Kidney (tissue), 14 donors: ENCODE results near the gene CORO2A. TPM values are rescaled to one million over a fixed set of nuclear protein-coding genes. Genes with fewer than 3 reads are reported as not detected.

ENCODE experiments used
- DNase-seq, 5 donors: peaks; one replicate each; pipeline ENCODE4 v3.0.0-alpha.2; 2013 to 2020
- FAIRE-seq: peaks from 2 replicates; lab custom pipeline; 2012; peaks lifted over from hg19 to GRCh38; lab: Jason Lieb, UNC
- H3K27ac ChIP-seq, 2 donors: one replicate each; pipeline ENCODE4 v1.7.0; 2013; ENCODE audit warnings: low read depth in 2 of 2, low read length in 2 of 2, inconsistent platforms in 1 of 2
- H3K27me3 ChIP-seq: one replicate; pipeline ENCODE4 v1.7.1; 2013; ENCODE audit warnings: low read length, inconsistent platforms; ENCODE audit not compliant: control insufficient read depth, insufficient read depth
- H3K36me3 ChIP-seq, 3 donors: one replicate each; pipeline versions ENCODE4 v1.7.0 to v1.7.1; 2013; ENCODE audit warnings: low read length in 3 of 3, control low read depth in 1 of 3, inconsistent platforms in 1 of 3; ENCODE audit not compliant: insufficient read depth in 3 of 3, control insufficient read depth in 2 of 3
- H3K4me1 ChIP-seq, 3 donors: one replicate each; pipeline versions ENCODE4 v1.7.0 to v1.7.1; 2013; ENCODE audit warnings: low read length in 3 of 3, inconsistent platforms in 1 of 3, low read depth in 1 of 3; ENCODE audit not compliant: control insufficient read depth in 2 of 3, insufficient read depth in 2 of 3
- H3K4me3 ChIP-seq, 3 donors: one replicate each; pipeline versions ENCODE4 v1.7.0 to v1.8.1; 2013; ENCODE audit warnings: low read length in 3 of 3, control low read depth in 1 of 3, inconsistent platforms in 1 of 3
- H3K9ac ChIP-seq, 3 donors: one replicate each; pipeline versions ENCODE4 v1.7.0 to v1.7.1; 2013; ENCODE audit warnings: low read length in 3 of 3, control low read depth in 1 of 3, inconsistent platforms in 1 of 3
- H3K9me3 ChIP-seq, 3 donors: one replicate each; pipeline versions ENCODE4 v1.7.0 to v1.7.1; 2013; ENCODE audit warnings: low read length in 3 of 3, control low read depth in 1 of 3, inconsistent platforms in 1 of 3; ENCODE audit not compliant: control insufficient read depth in 2 of 3, insufficient read depth in 1 of 3
- CTCF ChIP-seq: IDR thresholded peaks from 3 replicates; pipeline ENCODE4 v1.5.1; 2012; ENCODE audit warnings: mild to moderate bottlenecking, moderate library complexity, borderline replicate concordance; ENCODE audit not compliant: insufficient read depth; ENCODE audit errors: extremely low read depth
- intact Hi-C: fragments of 100-400 bp; cut with DNase I; formaldehyde crosslinking; loops from one replicate; pipeline ENCODE4 v1.11.1; 2022
- polyA plus RNA-seq: library from polyadenylated mRNA; stranded (reverse); fragments of 350-450 nt; fragmentation: Illumina TruSeq; extraction: RNeasy Lipid Tissue Mini Kit (QIAGEN cat#74804); gene quantifications from one replicate; pipeline ENCODE4 v1.2.3, GENCODE V29; 2014; ENCODE audit warnings: low read depth, low replicate concordance; ENCODE audit not compliant: insufficient read depth
- total RNA-seq: library from RNA; stranded (reverse); fragmentation: NEBNext Ultra II Directional; extraction: Animal tissue kit (Norgen Biotek cat#: 25700); gene quantifications from one replicate; pipeline ENCODE4 v1.2.1, GENCODE V29; 2021
- donor health status: control.
- donor health status: control.
- donor health status: control.
- donor health status: control.
- donor health status: control.
- donor health status: DM: yes; HTN: yes; CAD: no.
- donor health status: Normal renal cell carcinoma (clear cell type).

The CORO2A gene
- total and polyA plus RNA-seq, 2 donors from 2014 or later, result 0.90 to 5.3 TPM

GRCh38 chr9:98185021-98185567 lies 7.3 kb downstream of the CORO2A start:
- Histone ChIP-seq H3K4me3 (no peak overlapping the region), H3K27me3 (no peaks in the 10 kb centered on the region), H3K27ac (no peak overlapping the region), H3K36me3 (no peaks in the 10 kb centered on the region), H3K9me3 (no peaks in the 10 kb centered on the region), H3K9ac (no peak overlapping the region), H3K4me1 (no peaks in the 10 kb centered on the region)
- no peak for DNase-seq
- no peak for FAIRE-seq
- no peak for TF ChIP-seq CTCF
- intact Hi-C loops, result no loop called here

DNA sequence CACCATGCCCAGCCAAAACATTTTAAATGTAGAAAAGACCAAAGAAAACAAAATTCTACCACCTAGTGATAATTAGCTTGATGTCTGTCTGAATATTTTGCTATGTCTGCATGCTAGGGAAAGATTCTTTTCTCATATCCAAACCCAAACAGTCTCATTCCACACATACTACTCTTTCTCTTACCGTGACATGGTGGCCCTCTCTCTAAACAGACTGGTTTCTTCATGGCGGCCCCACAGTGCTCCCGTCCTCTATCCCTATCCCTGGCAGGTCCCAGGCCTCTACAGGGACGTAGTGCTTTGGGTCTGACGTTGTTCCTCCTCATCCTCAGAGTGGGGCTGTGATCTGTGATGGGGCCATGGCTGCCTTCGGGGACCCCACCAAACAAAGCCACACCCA lies 8.1 kb downstream of the CORO2A start:
- H3K4me1 ChIP-seq, result no peaks in the 10 kb centered on the region
- DNase-seq (no peak), FAIRE-seq (no peak)
- H3K9me3 ChIP-seq, result no peaks in the 10 kb centered on the region
- no peak overlapping the region for H3K9ac ChIP-seq
- H3K4me3 ChIP-seq, result no peak overlapping the region
- H3K27ac ChIP-seq, result no peak overlapping the region
- no peak for TF ChIP-seq CTCF
- H3K27me3 ChIP-seq, result no peaks in the 10 kb centered on the region
- intact Hi-C loops, result no loop called here
- no peaks in the 10 kb centered on the region for H3K36me3 ChIP-seq

GRCh38 chr9:98182889-98183599 lies 9.4 kb downstream of the CORO2A start:
- TF ChIP-seq CTCF, result no peak
- DNase-seq, result no peak
- Histone ChIP-seq H3K27me3 (no peaks in the 10 kb centered on the region), H3K9me3 (no peaks in the 10 kb centered on the region), H3K9ac (no peak overlapping the region), H3K4me3 (no peak overlapping the region), H3K4me1 (no peaks in the 10 kb centered on the region), H3K27ac (no peak overlapping the region), H3K36me3 (no peaks in the 10 kb centered on the region)
- intact Hi-C loops, result no loop called here
- no peak for FAIRE-seq
